ENCODE measurements around the gene KCNK2. TPM values are rescaled to one million over a fixed set of nuclear protein-coding genes. Genes with fewer than 3 reads are reported as not detected.

Gene KCNK2, protein sequence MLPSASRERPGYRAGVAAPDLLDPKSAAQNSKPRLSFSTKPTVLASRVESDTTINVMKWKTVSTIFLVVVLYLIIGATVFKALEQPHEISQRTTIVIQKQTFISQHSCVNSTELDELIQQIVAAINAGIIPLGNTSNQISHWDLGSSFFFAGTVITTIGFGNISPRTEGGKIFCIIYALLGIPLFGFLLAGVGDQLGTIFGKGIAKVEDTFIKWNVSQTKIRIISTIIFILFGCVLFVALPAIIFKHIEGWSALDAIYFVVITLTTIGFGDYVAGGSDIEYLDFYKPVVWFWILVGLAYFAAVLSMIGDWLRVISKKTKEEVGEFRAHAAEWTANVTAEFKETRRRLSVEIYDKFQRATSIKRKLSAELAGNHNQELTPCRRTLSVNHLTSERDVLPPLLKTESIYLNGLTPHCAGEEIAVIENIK
- total RNA-seq, result 0.11 TPM
- long read RNA-seq, result 0 reads

DNA sequence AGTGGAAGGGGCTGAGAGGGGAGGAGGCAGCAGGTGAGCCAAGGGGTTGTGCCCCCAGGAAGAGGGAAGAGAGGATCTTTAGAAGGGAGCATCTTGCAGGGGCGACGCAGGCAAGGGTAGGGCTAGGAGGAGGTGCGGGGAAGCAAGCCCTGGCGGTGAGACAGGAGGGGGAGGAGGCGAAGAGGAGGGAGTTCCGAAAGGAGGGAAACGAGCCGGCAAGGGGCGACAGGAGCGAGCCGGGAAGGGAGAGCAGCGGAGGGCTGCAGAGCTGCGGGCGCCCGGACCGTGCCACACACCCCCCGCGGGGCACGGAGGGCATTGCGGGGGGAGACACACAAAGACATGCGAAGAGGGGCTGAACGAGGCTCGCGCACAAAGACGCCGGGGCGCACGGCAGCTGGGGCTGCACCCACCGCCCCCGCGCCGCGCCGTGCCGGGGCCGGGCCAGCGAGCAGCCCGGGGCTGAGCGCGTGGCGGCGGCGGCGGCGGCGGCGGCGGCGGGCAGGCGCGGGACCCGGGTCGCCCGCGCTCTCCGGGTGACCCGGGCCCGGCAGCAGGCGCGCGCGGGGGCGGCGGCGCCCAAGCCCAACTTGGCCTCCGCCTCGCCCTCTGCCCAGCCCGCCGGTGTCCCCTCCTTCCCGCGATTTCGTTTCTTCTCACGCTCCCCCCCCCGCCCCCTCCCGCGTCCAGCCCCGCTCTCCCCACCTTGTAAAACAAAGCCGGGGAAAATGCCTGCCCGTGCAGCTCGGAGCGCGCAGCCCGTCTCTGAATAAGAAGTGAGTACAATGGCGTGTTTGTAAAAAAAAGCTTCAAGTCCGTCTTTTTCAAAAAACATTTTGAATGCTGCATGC, at the start of gene KCNK2:
TSS of gene KCNK2 (plus strand) at position 206 of the 851 bp plus-strand sequence. CDS start 649 bp downstream, outside the sequence.
- no peak for DNase-seq (ENCODE audit: low spot score)
- intact Hi-C loops (cut with DNase I), result no loop called here

DNA sequence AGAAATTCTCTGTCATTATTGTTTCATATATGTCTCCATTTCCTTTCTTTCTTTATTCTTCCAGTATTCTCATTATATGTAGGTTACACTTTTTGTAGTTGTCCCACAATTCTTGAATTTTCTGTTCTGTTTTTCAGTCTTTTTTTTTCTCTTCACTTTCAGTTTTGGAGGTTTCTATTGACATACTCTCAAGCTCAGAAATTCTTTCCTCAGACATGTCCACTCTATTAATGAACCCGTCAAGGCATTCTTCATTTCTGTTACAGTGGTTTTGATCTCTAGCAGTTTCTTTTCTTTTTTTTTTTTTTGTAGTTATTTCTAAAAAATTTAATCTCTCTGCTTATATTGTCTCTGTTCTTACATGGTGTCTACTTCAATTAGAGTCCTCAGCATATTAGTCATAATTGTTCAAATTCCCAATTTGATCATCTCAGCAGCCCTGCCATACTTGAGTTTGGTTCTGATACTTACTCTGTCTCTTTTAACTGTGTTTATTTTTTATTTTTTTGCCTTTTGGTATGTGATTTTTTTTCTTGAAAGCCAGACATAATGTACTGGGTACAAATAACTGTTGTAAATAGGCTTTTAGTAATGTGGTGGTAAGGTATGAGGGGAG, 49.5 kb upstream of the KCNK2 start:
- no peak for DNase-seq (ENCODE audit: low spot score)
- intact Hi-C loops (cut with DNase I), result no loop called here

GRCh38 chr1:215040190-215040589, 42.3 kb upstream of the KCNK2 start:
- intact Hi-C loops (cut with DNase I), result no loop called here

DNA sequence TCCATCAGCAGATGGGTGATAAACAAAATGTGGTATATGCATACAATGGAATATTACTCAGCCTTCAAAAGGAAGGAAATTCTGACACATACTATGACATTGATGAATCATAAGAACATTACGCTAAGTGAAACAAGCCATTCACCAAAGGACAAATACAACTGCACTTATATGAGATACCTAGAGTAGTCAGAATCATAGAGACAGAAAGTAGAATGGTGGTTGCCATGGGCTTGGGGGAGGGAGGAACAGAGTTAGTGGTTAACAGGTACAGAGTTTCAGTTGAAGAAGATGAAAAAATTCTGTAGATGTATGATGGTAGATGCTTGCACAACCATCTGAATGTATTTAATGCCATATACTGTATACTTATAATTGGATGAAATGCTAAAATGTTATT, 39.1 kb upstream of the KCNK2 start:
- no peak for DNase-seq (ENCODE audit: low spot score)
- intact Hi-C loops (cut with DNase I), result no loop called here

More at GRCh38 chr1:215040190-215040589, 42.3 kb upstream of the KCNK2 start:
- DNase-seq (ENCODE audit: low spot score), result no peak

GRCh38 chr1:215044151-215044550, 38.4 kb upstream of the KCNK2 start:
- intact Hi-C loops (cut with DNase I), result no loop called here
- DNase-seq (ENCODE audit: low spot score), result no peak

GRCh38 chr1:215045698-215046308, 36.7 kb upstream of the KCNK2 start:
- intact Hi-C loops (cut with DNase I), result no loop called here
- no peak for DNase-seq (ENCODE audit: low spot score)

GRCh38 chr1:215052256-215053015, 30.1 kb upstream of the KCNK2 start:
- intact Hi-C loops (cut with DNase I), result no loop called here
- no peak for DNase-seq (ENCODE audit: low spot score)

GRCh38 chr1:215054266-215054665, 28.3 kb upstream of the KCNK2 start:
- no peak for DNase-seq (ENCODE audit: low spot score)
- intact Hi-C loops (cut with DNase I), result no loop called here

- DNase-seq (ENCODE audit: low spot score), result no peak
- intact Hi-C loops (cut with DNase I), result no loop called here
Observed at GRCh38 chr1:215055281-215055935, 27.1 kb upstream of the KCNK2 start.

GRCh38 chr1:215056584-215056983, 26.0 kb upstream of the KCNK2 start:
- DNase-seq (ENCODE audit: low spot score), result no peak
- intact Hi-C loops (cut with DNase I), result no loop called here

DNA sequence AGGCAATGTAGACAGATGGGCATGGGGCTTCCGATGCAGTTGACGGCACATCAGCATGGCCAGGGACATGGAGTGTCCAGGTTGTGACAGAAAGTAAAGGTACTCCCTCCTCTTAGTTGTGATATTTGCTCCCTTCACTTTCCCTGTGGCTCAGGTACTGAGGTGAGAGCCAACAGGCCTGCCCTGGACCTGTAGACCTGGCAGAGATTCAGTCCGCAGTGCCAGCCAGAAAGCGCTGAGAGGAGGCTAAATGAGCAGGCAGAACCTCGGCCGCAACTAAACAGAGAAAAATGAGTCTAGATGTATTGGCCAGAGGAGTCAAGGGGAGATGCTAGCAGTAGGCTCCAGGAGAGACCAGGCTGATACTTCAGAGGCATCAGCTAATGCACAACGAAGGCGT, 22.6 kb upstream of the KCNK2 start:
- intact Hi-C loops (cut with DNase I), result no loop called here

DNA sequence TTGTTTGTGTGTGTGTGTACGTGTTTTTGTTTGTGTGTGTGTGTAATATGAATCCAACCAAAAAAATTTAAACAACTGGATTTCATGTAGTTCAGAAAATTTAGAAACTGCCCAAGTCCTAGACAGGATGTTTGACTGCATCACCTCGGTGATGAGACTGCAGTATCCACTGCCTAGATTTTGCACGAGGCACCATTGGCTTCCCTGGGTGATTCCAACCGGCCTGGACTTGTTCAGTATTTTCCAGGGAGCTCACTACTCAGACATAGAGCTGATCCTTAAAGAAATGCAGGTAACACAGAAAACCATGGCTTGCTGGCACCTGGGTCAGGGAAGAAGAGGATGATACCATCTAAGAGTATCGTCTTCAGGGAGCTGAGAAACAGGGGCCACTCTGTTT, 18.2 kb upstream of the KCNK2 start:
- intact Hi-C loops (cut with DNase I), result no loop called here
- DNase-seq (ENCODE audit: low spot score), result no peak

More for the DNA sequence above, 22.6 kb upstream of the KCNK2 start:
- no peak for DNase-seq (ENCODE audit: low spot score)

DNA sequence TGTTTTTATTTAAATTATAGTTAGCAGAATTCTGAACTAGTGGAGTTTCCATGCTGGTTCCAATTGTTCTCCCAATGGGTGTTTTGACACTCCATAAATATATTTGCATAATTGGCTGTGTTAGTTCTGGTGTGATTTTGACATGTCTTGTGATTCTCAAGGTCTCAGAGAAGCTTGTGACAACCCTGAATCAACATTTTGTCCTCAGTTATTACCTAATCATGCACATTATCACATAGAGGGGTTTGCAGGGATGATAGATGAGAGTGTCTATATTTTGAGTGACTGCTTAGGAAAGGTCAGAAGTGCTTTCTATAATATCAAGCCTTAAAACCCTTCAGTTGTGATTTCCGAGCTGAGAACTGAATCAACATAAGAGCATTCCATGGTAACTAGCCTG, 11.5 kb upstream of the KCNK2 start:
- intact Hi-C loops (cut with DNase I), result loop anchor here (5.0 kb wide), 1 partner anchor 429 kb away; no protein-coding TSS in a partner anchor
- DNase-seq (ENCODE audit: low spot score), result no peak

GRCh38 chr1:215076322-215076721, 6.2 kb upstream of the KCNK2 start:
- intact Hi-C loops (cut with DNase I), result no loop called here
- DNase-seq (ENCODE audit: low spot score), result no peak

DNA sequence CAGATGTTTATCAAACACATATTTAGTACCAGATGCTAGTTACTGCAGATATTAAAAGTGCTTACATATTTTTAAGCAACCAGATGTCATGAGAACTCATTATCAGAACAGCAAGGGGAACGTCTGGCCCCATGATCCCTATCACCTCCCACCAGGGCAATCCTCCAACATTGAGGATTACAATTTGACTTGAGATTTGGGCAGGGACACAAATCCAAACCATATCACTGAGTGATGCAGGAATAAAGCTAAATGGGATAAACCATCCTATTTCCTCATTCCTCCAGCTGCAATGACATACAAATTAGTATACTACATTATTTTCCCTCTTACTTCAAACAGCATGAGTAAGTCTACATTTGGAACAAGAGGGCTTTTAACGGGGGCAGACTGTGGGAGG, 3.1 kb upstream of the KCNK2 start:
- intact Hi-C loops (cut with DNase I), result no loop called here
- no peak for DNase-seq (ENCODE audit: low spot score)

GRCh38 chr1:215081661-215082531, 641 bp upstream of the KCNK2 start:
- intact Hi-C loops (cut with DNase I), result no loop called here
- DNase-seq (ENCODE audit: low spot score), result no peak

- intact Hi-C loops (cut with DNase I), result no loop called here
- DNase-seq (ENCODE audit: low spot score), result no peak
Observed at GRCh38 chr1:215083383-215083961, 935 bp downstream of the KCNK2 start.

Measured in cardiac septum (tissue), 1 donor.